NAMALWA (cell line): ENCODE measurements around the gene NUP88.

Experiments used
- DNase-seq: peaks from one replicate; pipeline ENCODE4 v3.0.0-alpha.2; 2015; ENCODE audit warnings: low spot score

The NUP88 gene

DNA sequence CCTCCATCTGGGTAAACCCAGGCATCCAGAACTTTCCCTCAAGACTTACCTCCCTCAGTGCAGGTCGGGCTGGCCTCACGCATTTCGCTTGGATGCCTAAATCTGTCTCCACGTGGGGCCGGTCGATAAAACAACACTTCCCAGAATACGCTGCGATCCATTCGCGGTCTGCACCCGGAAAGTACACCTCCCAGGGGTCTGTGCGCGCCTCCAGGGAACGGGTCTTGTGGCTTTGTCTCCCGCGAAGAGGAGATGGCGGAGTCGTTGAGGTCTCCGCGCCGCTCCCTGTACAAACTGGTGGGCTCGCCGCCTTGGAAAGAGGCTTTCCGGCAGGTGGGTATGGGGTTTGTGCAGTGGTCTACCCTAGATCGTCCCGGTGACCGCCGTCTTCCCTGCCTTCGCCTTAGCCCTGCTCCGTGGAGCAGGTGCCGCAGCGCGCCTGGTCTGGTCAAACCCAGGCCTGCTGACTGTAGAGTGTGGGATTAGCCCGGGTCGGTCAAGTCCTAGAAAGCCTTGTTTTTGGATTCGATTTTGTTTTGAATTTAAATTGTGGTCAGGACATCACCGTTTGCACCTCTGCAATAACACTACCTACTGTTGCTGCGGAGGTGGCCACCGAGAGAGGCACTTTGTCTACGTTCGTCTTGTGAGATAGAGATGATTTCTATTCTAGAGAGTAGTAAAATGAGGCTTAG is 644 bp upstream of the NUP88 start, which contains the start of gene RPAIN:
Gene RPAIN, plus strand, starts transcription at position 224 of the 695 bp plus-strand sequence. Its CDS starts 29 bp downstream, at position 253.
- no peak for DNase-seq

DNA sequence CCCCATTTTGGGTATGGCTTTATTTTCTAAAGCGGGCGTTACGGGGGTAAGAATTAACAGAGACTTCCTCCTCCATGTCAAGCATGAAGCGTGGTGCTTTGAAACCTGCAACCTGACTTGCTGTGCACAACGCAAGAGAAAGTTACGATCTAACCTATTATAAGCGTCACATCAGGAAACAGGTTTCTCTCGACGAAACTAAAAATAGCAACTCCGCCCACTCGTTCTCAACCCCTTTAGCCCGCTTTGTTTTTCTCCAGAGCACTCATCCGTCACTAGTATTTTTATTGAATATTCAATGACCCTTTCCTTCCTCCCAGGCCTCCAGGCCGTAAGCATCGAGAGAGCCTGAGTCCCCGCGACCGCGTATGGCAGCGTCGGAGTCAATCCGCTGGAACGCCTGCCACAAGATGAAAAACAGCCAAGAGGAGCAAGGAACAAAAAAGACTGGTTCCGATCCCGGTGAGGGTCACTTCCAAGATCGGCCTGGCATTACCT is 555 bp downstream of the NUP88 start:
- peak; percentile 91 for DNase-seq

DNA sequence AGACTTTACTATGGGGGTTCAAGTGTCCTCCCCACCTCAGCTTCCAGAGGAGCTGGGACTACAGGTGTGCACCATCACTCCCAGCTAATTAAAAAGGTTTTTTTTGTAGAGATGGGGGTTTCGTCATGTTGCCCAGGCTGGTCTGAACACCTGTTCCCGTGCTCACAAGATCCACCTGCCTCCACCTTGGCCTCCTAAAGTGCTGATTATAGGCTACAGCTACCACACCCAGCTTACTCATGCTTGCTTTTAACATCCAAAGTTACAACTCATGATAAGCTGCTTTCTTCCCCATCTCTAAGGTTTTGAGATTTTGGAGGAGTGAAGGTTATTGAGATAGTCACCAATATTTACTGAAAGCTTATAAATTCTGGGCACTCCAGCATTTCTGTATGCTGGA is 2.6 kb downstream of the NUP88 start:
- no peak for DNase-seq

GRCh38 chr17:5413682-5414081 is 5.8 kb downstream of the NUP88 start:
- no peak for DNase-seq

DNA sequence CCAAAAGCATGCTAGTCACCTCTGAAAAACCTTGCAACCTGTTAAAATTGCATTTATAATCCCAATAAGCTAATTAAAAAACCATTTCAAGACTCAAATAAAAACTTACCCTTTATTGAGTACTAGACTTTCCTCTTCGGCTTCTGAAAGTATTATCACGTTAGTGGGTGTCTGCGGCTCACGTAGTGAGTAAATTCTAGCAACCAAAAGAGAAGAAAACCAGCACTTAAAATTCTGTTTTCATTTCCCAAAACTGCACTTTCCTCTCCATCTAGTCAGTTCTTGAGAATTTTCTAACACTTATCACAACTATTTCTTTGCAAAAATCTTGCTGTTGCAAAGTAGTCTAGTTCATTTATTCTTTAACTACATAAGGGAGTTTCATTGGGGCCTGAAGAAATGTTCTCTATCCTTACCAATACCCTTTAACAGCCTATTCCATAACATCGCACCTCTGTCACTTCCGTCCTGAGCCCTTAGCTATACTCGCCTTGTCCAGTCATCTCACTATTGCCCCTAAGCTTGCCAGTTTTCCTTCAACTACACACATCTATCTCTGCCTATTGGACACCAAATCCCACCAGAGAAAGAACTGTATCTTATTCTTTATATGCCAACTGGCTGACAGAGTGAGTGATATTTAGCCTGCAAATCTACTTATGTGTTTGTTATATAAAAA is 8.7 kb downstream of the NUP88 start:
- no peak for DNase-seq

- DNase-seq = no peak
Measured at GRCh38 chr17:5408186-5408585, 11.3 kb downstream of the NUP88 start.

- DNase-seq = no peak
Measured at GRCh38 chr17:5405400-5405799, 14.1 kb downstream of the NUP88 start.

GRCh38 chr17:5399767-5400166 is 19.7 kb downstream of the NUP88 start:
- no peak for DNase-seq

GRCh38 chr17:5396612-5397011 is 22.9 kb downstream of the NUP88 start:
- DNase-seq = no peak

- no peak for DNase-seq
Measured at GRCh38 chr17:5391678-5392077, 27.8 kb downstream of the NUP88 start.

DNA sequence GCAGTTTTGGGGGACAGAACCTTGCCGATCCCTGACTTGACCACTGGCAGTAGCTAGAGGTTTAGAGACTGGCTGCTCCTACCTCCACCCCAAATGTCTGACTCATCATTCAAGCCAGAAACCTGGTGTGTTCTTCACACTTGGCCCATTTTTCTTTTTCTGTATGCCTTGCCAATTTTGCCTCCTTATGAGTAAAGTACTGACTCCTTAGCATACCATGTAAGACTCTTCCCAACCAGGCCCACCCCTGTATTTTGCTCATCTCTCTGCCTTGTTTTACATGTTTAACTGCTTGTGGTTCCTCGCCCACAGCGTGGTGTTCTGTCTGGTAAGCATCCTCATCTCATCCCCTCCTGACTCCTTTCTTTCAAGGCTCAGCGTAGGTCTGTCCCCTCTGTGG is 37.9 kb downstream of the NUP88 start:
- DNase-seq = no peak

- DNase-seq = no peak
Measured at GRCh38 chr17:5380491-5381135, 38.8 kb downstream of the NUP88 start.

GRCh38 chr17:5379351-5380107 is 39.9 kb downstream of the NUP88 start:
- no peak for DNase-seq

GRCh38 chr17:5378566-5379207 is 40.8 kb downstream of the NUP88 start:
- no peak for DNase-seq

GRCh38 chr17:5373112-5373511 is 46.4 kb downstream of the NUP88 start:
- no peak for DNase-seq

- DNase-seq = no peak
Measured at GRCh38 chr17:5370411-5370810, 49.1 kb downstream of the NUP88 start.

GRCh38 chr17:5365831-5366230 is 53.6 kb downstream of the NUP88 start:
- no peak for DNase-seq

GRCh38 chr17:5364696-5365095 is 54.8 kb downstream of the NUP88 start:
- DNase-seq = no peak

- DNase-seq = no peak
Measured at GRCh38 chr17:5364156-5364555, 55.3 kb downstream of the NUP88 start.

DNA sequence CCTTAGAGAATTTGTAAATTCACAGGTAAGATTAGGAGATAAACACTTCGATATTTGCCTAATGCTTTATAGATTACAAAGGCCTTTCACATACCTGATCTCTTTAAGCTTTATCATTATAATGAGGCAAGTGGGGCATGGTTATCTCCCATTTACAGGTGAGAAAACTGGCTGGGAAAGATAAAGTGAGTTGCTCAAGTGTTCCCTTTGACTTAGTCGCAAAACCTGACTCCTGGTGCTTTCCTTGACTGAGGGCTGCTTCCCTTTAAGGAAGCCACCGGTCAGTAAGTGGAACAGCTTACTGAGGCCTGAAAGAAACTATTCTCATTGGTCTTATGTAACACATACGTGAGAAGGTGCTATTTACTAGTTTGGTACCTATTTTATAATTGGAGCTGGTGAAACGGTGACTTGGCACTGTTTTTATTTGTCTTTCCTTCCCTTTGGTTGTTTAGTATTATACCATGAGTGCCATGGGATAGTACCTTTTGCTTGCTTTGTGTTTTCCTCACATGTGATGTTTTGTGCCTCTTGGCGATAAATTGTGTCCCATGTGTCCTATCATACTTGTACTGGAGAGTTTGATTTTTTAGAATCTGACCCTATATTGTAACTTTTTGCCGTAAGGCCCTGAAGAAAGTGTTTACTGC is 57.2 kb downstream of the NUP88 start:
- DNase-seq = no peak

DNA sequence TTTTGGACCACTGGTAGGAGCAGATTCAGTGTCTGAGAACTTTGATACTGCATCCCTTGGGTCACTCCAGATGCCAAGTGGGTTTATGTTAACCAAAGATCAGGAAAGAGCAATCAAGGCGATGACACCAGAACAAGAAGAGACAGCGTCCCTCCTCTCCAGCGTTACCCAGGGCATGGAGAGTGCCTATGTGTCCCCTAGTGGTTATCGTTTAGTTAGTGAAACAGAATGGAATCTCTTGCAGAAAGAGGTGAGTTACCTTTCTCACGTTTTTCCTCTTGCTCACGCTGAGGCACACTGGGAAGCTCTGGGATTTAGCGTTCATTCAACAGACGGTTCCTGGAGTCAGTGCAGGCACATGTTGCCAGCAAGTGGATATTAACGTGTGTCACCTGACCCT is 58.0 kb downstream of the NUP88 start:
- DNase-seq = no peak
